Activated CD4-positive, CD25-positive, alpha-beta regulatory T cell treated with anti-CD3 and anti-CD28 coated beads, Interleukin-2, amount 50 U/mL, for 72 hours (primary cell): ENCODE measurements around the gene CHAC1.
A peak's percentile ranks its signal among the peaks of the same experiment; 100 is the strongest.

Experiments used
- DNase-seq: peaks from one replicate; pipeline ENCODE4 v3.0.0; 2021

The CHAC1 gene

DNA sequence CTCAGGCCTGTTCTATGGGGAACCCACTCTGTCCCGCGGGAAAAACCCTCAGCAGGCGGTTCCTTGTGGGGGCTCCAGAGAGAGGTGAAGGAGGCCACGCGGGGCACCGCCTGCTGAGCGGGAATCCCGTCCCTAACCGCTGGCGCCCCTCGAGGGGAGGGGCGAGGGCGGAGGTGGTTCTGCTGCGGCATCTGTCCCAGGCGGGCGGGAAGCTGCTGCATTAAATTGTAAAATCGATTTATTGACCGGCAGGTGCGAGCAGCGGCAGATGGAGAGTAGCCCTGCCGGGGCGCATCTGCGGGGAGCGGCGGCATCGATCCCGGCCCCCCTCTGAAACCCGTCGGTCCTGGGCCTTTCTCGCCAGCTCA lies 27.8 kb upstream of the CHAC1 start:
- no peak for DNase-seq

DNA sequence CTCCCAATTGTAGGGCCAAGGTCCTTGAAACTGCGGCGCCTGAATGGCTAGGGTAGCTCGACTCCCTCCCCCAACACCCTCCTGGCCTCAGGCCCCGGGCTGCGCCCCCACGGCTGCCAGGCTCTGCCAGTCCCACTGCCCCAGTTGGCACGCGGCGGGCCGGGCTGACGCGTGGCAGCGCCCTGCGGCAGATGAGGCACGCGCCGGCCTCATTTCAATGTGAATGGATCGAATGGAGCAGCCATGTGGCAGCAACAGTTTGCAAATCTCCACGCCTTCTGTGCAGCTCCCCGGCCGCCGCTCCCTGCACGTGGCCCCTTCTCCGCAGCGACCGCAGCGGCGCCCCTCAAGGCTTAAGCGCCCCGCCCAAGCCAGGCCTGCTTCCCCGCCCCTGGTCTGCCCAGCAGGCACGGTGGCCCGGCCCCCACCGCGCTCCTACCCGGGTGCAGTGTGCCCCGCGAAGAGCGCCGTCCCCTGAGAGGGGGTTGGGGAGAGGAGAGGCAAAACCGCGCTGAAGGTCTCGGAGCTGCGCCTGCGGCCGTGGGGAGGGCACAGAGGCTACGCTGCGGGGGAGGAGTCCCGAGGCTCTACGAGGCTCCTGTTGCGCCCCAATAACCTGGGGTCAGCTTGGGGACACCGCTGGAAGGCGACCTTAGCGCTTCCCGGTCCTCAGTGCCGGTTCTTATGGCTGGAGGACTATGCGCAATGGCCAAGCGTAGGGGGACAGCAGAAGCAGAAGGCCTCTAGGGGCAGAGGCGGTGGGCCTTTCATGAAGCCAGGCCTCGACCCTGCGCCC lies 27.2 kb upstream of the CHAC1 start:
- no peak for DNase-seq

DNA sequence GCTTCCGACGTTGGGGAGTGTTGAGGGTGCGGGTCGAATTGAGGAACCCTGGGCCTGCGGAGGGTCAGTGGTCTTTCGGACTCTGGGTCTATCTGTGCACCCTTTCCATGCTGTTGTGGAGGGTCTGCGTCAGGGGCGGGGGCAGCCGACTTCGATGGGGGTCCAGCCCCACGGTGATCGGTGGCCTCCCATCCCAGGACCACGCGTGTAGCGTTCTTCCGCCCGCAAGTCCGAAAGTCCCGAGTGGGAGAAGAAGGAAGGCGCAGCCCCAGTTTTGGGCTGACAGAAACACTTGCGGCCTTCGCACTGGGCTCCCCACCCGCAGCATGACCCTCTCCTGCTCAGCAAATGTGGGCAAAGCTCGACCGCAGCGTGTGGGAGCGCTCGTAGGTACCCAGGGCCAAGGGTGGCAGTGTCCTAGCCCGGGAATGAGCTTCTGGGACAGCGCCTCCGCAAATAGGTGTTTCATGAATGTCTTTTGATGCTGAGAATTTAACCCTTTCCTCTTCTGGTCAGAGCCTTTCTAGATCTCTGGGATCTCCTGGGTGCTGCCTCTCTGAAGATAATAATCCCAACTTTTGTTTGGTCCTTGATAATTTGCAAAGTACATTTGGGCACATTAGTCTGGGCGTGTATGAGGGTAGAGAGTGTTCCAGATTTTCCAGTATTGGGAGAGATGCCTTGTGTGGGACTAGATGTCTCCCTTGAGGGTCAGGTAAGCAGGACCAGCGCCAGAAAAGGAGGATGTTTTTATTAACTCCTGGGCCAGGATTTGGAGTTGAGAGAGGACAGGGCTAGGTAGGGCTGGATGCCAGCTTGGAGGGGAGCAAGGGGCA lies 26.4 kb upstream of the CHAC1 start:
- no peak for DNase-seq

DNA sequence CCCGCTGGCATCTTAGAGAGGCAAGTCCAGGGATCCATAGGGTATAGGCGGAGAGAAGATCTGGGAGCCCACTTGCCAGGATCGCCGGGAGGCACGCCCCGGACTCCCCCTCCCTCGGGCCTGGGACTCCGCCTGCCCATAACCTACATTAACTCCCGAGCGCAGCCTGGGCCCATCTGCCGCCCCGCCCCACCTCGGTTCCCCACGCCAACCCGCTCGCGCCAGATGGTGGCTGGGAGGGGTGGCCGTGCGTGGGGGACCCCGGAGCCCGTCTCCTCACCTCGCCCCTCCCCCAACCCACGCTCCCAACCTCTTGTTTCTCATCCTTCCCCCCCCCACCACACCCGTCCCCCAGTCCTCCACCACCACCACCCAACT lies 25.8 kb upstream of the CHAC1 start:
- no peak for DNase-seq

DNA sequence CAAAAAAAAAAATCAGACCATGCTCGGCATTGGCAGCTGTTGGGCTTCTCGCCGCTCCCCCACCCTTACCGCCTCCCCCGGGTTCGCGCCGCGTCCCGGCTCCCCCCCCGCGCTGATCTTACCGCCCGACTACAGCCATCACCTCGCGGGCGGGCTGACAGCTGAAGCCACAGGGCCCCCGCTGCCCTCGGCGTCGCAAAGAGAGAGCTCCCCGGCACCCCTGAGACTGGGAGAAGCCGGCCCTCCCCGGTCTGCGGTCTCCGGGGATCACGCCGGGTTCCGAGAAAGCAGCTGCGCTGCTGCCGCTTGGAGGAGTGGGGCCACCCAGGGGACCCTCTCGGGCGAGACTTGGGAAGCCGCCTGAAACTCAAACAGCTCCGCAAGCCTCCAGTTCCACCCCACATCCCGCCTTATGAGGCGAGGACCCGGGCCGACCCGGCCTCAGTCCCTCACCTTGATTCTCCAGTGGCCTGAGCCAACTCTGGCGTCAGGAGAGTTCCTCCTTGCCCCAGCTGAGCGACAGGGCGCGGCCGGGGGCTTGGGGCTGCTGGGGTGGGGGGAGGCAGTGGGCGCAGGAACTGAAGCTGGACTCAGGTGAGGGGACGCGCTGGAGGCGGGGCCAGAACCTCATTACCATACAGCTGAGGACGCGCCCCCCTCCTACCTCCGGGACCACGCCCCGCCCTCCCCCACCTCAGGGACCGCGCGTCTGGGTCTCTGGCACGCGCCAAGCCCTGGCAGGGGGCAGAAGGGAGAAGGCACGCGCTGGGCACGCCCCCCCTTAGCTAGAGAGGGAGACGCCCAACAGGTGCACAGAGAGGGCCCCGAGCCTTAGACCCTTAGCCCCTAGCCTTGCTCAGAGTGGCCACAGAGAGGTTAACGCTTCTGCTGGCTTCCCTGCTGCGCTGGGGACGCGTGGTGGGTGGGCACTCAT lies 25.1 kb upstream of the CHAC1 start:
- no peak for DNase-seq

DNA sequence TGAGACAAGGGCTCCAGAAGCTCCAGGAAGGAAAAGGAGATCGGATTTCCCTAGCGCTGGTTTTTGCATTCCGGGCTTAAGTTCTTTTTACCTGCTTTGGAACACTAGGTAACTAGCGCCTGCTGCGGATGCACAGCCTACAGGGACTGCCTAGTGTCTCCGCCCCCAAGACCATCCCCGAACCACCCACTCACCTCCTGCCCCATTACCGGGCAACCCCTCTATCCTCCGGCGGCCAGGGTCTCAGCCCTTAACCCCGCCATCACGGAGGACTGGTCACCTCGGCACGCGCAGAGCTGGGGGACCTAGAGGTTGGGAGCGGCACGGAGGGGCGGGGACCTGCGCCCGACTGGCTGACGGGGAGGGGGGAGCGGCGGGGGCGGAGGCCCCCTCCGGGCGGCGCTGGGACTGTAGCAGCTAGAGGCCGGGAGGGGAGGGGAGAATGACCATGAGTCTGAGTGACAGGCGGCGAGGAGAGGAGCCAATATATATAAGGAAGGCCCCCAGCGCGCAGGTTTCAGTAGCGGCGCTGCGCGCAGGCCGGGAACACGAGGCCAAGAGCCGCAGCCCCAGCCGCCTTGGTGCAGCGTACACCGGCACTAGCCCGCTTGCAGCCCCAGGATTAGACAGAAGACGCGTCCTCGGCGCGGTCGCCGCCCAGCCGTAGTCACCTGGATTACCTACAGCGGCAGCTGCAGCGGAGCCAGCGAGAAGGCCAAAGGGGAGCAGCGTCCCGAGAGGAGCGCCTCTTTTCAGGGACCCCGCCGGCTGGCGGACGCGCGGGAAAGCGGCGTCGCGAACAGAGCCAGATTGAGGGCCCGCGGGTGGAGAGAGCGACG lies 24.2 kb upstream of the CHAC1 start, which contains the start of gene DLL4:
Gene DLL4, plus strand, starts transcription at position 520 of the 839 bp plus-strand sequence. CDS start 329 bp downstream, outside the sequence.
- DNase-seq: no peak

DNA sequence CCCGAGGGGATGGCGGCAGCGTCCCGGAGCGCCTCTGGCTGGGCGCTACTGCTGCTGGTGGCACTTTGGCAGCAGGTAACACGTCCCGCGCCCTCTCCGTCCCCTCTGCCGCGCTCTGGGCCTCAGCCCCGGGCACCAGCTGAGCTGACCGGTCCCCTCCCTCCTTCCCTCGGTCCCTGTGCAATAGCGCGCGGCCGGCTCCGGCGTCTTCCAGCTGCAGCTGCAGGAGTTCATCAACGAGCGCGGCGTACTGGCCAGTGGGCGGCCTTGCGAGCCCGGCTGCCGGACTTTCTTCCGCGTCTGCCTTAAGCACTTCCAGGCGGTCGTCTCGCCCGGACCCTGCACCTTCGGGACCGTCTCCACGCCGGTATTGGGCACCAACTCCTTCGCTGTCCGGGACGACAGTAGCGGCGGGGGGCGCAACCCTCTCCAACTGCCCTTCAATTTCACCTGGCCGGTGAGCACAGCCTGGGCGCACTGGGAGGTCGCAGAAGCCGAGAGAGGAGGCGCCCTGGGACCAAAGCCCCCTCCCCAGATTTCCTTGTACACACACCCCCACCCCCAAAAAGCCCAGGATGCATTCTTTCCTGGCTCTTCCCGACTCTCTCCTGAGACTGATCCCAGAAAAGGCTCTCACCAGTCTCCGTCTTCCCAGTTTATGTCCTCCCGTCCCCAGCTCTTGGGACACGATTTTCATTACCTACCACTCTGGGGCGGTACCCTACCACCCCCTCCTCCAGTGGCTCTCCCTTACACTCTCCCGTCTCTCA lies 23.4 kb upstream of the CHAC1 start:
- DNase-seq: no peak

DNA sequence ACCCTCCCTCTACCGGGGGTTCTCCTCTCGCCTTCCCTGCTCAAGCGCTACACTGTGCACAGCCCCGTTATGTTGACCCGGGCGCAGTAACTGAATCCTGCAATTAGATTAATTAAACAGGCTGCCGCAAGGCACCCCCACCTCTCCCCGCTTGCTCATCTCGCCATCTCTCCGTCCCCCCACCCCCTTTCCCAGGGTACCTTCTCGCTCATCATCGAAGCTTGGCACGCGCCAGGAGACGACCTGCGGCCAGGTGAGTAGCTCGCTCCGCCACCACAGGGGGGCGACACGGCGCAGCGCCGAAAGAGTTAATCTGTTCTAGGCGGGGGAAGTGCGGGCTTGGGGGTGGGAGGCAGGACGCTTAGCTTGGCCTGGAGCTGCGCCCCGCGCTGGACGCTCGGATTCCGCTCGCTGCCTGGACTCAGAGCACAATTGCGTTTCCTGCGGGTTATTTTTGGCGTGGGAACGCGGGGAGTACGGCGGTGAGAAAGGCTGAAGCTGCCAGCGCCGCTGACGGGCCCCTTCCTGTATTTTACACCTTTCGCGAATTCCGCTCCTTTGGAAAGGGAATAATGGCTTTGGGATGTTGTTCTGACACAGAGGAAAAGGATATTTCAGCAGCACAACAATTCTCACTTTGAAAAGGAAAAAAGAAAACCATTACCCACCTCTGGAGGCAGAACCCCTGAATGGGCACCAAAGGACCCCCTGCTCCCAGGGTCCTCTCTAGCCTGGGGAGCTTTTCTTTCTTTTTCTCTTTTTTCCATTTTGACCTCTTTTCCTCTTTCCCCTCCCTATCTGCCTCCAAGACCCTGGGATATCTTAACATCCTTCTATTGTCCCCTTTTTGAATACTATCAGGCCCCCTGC lies 22.6 kb upstream of the CHAC1 start:
- peak; percentile 53 for DNase-seq

DNA sequence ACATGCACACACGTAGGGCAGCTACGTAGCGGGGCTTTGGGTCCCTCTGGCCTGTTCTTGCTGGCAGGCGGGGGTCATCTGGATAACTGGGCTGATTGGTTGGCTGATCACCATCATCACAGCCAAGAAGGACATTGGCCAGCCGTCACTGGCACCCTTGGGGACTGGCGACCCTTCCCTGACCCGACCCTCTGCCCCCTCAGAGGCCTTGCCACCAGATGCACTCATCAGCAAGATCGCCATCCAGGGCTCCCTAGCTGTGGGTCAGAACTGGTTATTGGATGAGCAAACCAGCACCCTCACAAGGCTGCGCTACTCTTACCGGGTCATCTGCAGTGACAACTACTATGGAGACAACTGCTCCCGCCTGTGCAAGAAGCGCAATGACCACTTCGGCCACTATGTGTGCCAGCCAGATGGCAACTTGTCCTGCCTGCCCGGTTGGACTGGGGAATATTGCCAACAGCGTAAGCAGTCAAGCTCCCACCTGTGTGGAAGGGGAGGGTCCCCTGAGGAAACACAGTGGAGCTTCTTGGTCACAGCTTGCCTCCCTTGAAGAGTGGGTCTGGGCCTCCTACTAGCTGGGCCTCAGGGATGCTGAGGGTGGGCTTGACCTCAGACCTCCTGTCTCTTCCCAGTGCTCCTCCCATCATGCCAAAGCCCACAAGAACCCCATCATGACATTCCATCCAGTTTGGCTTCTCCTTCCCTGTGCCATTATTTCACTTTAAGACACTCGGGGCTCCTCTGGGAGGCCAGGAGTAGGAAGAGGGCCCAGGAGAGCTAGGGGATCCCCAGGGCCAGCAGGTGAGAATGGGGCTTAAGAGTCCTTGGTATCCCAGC lies 21.8 kb upstream of the CHAC1 start:
- DNase-seq: no peak

DNA sequence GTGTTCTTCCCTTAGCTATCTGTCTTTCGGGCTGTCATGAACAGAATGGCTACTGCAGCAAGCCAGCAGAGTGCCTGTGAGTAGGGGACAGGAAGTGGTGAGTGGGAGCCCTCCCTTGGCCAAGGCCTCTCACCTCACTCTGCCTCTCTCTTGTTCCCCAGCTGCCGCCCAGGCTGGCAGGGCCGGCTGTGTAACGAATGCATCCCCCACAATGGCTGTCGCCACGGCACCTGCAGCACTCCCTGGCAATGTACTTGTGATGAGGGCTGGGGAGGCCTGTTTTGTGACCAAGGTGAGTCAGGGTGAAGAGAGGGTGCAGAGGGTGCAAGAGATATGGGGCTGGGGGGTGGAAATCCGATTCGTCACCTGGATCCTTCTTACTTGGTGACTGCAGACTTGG lies 21.1 kb upstream of the CHAC1 start:
- DNase-seq: no peak

DNA sequence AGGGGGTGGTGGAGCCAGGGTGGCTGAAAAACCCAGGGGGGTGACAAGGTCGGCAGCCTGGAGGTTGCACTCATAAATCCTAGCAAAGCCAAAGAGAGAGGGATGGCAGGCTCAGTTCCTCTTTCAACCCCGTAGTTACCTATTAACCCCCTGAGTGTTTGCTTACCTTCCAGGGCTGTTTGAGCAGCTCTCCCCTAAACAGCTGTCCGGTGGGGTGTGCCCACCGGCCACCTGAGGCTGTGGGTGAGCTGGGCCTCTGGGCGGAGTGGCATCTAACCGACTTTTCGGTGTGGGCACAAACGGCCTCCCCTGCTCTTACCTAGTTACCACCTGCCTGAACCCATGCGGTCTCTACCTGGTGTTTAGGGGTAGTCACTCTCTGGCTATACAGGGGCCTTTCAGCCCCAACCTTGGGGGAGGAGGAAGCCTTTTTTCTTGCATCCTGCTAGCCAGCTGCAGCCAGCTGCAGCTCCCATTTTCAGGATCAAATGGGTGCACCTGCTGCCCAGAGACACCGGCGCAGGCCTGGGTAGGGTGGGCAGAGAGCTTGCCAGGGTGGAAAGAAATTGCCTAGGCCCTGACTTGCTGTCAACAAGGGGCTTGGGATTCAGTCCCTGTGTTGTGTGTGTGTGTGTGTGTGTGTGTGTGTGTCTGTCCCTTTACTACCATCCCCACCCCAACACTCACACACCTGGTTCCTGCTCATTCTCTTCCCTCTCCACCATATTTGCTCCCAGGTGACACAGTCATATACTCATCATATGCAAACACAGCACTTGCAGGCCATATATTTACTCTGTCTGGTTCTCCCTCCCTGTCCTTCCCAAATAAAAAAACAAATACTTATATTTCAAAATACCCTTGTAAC lies 20.4 kb upstream of the CHAC1 start:
- no peak for DNase-seq

DNA sequence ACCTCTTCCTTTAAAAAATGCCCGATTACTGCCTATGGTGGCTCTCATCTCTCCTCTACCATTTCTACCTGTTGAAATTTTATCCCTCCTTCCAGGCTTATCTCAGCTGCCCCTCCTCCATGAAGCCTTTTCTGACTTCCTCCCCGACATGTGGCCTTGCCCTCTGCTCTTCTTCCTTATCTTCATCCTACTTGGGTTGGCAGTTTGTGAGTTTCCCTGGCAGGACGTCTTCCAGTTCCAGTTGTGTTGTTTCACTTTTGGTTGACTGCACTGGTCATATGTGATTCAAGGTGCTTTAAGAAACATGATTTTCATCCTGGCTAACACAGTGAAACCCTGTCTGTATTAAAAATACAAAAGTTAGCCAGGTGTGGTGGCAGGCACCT lies 19.8 kb upstream of the CHAC1 start:
- no peak for DNase-seq

DNA sequence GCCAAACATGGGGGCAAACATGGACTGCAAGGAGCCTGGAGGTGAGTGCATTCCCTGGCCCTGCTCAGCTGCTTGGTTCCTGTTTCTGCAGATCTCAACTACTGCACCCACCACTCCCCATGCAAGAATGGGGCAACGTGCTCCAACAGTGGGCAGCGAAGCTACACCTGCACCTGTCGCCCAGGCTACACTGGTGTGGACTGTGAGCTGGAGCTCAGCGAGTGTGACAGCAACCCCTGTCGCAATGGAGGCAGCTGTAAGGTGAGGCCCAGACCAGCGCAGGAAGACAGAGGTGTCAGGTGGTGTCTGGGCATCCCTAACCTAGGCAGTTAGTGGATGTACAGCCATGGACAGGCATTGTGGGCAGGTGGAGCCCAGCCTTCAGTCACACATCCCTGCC lies 18.8 kb upstream of the CHAC1 start:
- DNase-seq: no peak

DNA sequence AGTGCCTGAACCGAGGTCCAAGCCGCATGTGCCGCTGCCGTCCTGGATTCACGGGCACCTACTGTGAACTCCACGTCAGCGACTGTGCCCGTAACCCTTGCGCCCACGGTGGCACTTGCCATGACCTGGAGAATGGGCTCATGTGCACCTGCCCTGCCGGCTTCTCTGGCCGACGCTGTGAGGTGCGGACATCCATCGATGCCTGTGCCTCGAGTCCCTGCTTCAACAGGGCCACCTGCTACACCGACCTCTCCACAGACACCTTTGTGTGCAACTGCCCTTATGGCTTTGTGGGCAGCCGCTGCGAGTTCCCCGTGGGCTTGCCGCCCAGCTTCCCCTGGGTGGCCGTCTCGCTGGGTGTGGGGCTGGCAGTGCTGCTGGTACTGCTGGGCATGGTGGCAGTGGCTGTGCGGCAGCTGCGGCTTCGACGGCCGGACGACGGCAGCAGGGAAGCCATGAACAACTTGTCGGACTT lies 17.0 kb upstream of the CHAC1 start:
- no peak for DNase-seq

DNA sequence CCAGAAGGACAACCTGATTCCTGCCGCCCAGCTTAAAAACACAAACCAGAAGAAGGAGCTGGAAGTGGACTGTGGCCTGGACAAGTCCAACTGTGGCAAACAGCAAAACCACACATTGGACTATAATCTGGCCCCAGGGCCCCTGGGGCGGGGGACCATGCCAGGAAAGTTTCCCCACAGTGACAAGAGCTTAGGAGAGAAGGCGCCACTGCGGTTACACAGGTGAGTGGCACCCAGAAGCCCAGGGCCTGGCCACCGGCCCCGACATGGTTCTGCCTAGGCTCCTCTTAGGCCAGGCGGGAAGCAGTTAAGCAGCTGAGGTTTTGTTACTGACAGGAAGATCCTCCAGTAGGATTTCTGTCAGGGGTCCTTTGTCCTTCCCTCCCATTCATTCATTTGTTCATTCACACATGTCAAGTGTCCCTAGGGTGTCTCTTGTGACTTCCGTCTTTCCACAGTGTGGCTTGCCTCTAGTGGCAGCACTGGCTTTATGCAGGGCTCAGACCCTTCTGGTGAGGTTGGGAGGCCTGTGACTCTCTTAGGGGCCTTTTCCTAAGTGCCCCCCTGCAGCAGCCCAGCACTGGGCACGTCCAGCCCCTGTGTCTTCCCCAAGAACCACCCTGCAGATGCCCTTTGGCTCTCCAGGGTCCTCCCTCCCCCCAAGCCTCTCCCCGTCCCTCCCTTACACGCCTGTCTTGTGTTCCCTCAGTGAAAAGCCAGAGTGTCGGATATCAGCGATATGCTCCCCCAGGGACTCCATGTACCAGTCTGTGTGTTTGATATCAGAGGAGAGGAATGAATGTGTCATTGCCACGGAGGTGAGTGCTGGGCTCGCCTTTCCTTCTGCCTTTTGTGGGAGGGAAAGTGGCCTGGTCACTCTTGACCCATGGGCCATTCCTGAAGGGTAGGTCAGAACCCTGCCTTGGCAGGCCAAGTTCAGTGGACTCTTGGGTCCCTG lies 16.3 kb upstream of the CHAC1 start:
- DNase-seq: no peak

DNA sequence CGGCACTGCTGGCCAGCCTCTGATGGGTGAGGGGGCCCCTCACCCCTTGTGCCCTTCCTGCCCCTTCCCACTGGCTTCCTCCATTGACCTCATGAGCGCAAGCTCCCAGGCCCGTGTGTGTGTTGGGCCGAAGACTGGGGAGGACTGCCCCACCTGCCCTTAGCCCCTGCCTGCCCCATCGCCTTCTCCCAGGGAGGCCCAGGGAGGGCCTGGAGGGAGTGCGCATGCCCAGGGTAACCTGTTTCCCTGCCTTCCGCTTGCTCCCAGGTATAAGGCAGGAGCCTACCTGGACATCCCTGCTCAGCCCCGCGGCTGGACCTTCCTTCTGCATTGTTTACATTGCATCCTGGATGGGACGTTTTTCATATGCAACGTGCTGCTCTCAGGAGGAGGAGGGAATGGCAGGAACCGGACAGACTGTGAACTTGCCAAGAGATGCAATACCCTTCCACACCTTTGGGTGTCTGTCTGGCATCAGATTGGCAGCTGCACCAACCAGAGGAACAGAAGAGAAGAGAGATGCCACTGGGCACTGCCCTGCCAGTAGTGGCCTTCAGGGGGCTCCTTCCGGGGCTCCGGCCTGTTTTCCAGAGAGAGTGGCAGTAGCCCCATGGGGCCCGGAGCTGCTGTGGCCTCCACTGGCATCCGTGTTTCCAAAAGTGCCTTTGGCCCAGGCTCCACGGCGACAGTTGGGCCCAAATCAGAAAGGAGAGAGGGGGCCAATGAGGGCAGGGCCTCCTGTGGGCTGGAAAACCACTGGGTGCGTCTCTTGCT lies 15.3 kb upstream of the CHAC1 start:
- no peak for DNase-seq
